Measurements from ENCODE around the gene DNAJC9.

The DNAJC9 gene

GRCh38 chr10:73229567-73229966 lies 17.5 kb downstream of the DNAJC9 start:
- ChIA-PET CTCF (interaction anchor here (0.7 kb wide), 1 partner anchor 11 kb away, joined by 3 read pairs; no protein-coding TSS in a partner anchor), POLR2A (ENCODE audit: low non-redundant PET) (no interaction called here)
- DNase-seq (ENCODE audit: low spot score) = no peak
- TF ChIP-seq CTCF (conservative IDR thresholded peaks at IDR 0.05; ENCODE audit: low read depth) = no peak
- H3K27ac ChIP-seq = no peak overlapping the region

GRCh38 chr10:73228247-73228646 lies 18.8 kb downstream of the DNAJC9 start:
- ChIA-PET POLR2A (ENCODE audit: low non-redundant PET) (no interaction called here), CTCF (no interaction called here)

GRCh38 chr10:73226663-73227062 lies 20.4 kb downstream of the DNAJC9 start:
- H3K27ac ChIP-seq = no peak overlapping the region
- no peak for DNase-seq (ENCODE audit: low spot score)
- ChIA-PET CTCF (interaction anchor here (0.6 kb wide), 1 partner anchor 131 kb away, joined by 3 read pairs; no protein-coding TSS in a partner anchor), POLR2A (ENCODE audit: low non-redundant PET) (no interaction called here)
- no peak for TF ChIP-seq CTCF (conservative IDR thresholded peaks at IDR 0.05; ENCODE audit: low read depth)

More at GRCh38 chr10:73228247-73228646, 18.8 kb downstream of the DNAJC9 start:
- no peak for DNase-seq (ENCODE audit: low spot score)
- no peak overlapping the region for H3K27ac ChIP-seq
- no peak for TF ChIP-seq CTCF (conservative IDR thresholded peaks at IDR 0.05; ENCODE audit: low read depth)

- CTCF ChIA-PET = interaction anchor here (0.6 kb wide), 1 partner anchor 39 kb away, joined by 3 read pairs; no protein-coding TSS in a partner anchor
- DNase-seq (ENCODE audit: low spot score) = no peak
- no peak overlapping the region for H3K27ac ChIP-seq
- POLR2A ChIA-PET (ENCODE audit: low non-redundant PET) = interaction anchor here (0.7 kb wide), 1 partner anchor 21 kb away, joined by 6 read pairs; no protein-coding TSS in a partner anchor
- TF ChIP-seq CTCF (conservative IDR thresholded peaks at IDR 0.05; ENCODE audit: low read depth) = no peak
These were observed 21.5 kb downstream of the DNAJC9 start for GRCh38 chr10:73225518-73225917.

- POLR2A ChIA-PET (ENCODE audit: low non-redundant PET) = no interaction called here
- no peak for TF ChIP-seq CTCF (conservative IDR thresholded peaks at IDR 0.05; ENCODE audit: low read depth)
- no peak for DNase-seq (ENCODE audit: low spot score)
- CTCF ChIA-PET = no interaction called here
- H3K27ac ChIP-seq = no peak overlapping the region
These were observed 26.1 kb downstream of the DNAJC9 start for GRCh38 chr10:73220989-73221388.

- ChIA-PET CTCF (interaction anchor here (0.9 kb wide), 2 partner anchors 10 to 13 kb away, joined by 3 read pairs; no protein-coding TSS in a partner anchor), POLR2A (ENCODE audit: low non-redundant PET) (no interaction called here)
- H3K27ac ChIP-seq = no peak overlapping the region
- no peak for TF ChIP-seq CTCF (conservative IDR thresholded peaks at IDR 0.05; ENCODE audit: low read depth)
- no peak for DNase-seq (ENCODE audit: low spot score)
These were observed 27.7 kb downstream of the DNAJC9 start for GRCh38 chr10:73219384-73219783.
